ENCODE data around the gene TCF7L1.

TCF7L1 gene

DNA sequence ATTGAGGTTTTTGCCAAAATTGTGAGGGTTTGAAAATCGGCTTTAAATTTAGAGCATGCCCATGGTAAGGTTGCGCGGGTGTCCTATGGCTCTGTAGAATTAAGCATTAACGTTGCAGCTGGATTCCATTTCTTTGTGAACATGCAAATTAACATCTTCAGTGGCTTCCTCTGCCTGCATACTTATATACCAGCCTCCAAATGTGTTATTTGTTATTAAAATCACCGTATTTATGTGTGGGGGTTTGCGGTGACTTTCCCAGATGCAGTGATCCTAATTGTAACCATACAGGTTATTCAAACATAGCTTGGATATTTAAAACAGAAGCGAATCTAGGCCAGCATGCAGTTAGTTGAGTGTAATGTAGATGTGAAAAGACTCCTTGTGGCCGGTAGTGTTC is 114.4 kb downstream of the TCF7L1 start:
- no peak overlapping the region for H3K27ac ChIP-seq (ENCODE audit: insufficient read depth, low read depth, low read length, poor library complexity, severe bottlenecking)
- H3K27me3 ChIP-seq (ENCODE audit: control insufficient read depth, insufficient read depth, low read length, poor library complexity, severe bottlenecking) = no peaks in the 10 kb centered on the region
- H3K9me3 ChIP-seq (ENCODE audit: control insufficient read depth, low read length) = no peaks in the 10 kb centered on the region
- no peak overlapping the region for H3K4me3 ChIP-seq (ENCODE audit: insufficient read depth, low read depth, low read length)
- H3K36me3 ChIP-seq (ENCODE audit: control insufficient read depth, insufficient read depth, low read length) = no peaks in the 10 kb centered on the region
- 39 to 47% methylated on average over 7 to 8 of the region's 8 CpGs for WGBS, 2 experiments
- peaks cover 31% of the 10 kb centered on the region for H3K4me1 ChIP-seq (ENCODE audit: control insufficient read depth, insufficient read depth, low read length)

DNA sequence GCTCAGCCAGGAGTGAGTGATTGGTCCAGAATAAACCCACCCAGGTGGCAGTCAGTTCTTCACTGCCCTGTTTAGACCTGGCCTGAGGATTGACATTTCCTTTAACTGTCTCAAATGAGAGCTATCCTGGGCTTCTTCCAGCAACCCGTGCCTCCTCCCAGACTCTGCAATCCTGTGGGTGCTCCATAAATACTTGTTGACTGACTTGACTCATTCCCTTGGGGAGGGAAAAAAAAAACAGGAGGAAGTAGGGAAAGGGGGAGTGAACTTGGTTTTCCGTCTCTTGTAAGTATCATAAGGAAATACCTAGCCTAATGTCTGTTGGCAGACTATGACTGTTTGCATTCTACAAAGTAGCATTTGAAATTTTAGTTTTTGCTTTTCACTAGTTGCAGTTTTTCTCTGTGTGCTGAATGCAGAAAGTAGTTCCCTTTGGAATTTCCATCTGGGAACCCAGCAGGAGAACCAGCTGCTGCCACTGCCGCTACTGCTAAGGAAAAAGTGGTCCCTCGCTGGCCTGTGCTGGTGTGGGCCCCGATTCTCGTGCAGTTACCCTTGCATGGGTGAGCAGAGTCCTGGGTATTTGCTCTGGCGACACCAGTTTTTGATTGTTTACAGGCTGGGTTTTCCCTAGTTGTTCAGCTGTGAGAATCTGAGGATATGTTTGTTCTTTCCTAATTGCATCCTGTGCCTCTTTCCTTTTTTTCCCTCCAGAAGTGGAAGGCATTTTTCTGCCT is 115.7 kb downstream of the TCF7L1 start:
- WGBS, 2 experiments = 41 to 52% methylated on average over 7 of the region's 7 CpGs
- H3K27me3 ChIP-seq (ENCODE audit: control insufficient read depth, insufficient read depth, low read length, poor library complexity, severe bottlenecking) = no peaks in the 10 kb centered on the region
- no peak overlapping the region for H3K4me3 ChIP-seq (ENCODE audit: insufficient read depth, low read depth, low read length)
- H3K27ac ChIP-seq (ENCODE audit: insufficient read depth, low read depth, low read length, poor library complexity, severe bottlenecking) = peak overlapping the region; percentile 30
- peaks cover 40% of the 10 kb centered on the region for H3K4me1 ChIP-seq (ENCODE audit: control insufficient read depth, insufficient read depth, low read length)
- H3K36me3 ChIP-seq (ENCODE audit: control insufficient read depth, insufficient read depth, low read length) = no peaks in the 10 kb centered on the region
- no peaks in the 10 kb centered on the region for H3K9me3 ChIP-seq (ENCODE audit: control insufficient read depth, low read length)

DNA sequence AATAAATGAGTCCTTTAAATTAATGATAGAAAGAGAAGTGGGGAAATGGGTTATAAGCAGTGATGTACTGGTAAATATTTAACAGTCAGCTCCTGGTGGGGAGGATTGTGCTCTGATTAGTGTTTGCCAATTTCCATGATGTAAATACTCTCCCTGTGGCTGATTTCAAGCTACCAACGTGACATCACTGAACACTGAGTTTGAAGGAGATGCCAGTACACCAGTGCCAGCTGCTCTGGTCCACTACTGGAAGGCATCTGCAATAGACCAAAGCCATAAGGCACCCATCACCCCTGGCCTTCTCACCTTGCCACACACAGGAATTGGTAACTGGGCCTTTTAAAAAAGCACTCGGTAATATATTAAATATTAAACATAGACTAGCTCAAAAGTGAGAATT is 116.9 kb downstream of the TCF7L1 start:
- H3K4me3 ChIP-seq (ENCODE audit: insufficient read depth, low read depth, low read length) = no peak overlapping the region
- H3K27me3 ChIP-seq (ENCODE audit: control insufficient read depth, insufficient read depth, low read length, poor library complexity, severe bottlenecking) = no peaks in the 10 kb centered on the region
- 94 to 96% methylated on average over 2 of the region's 2 CpGs for WGBS, 2 experiments
- H3K4me1 ChIP-seq (ENCODE audit: control insufficient read depth, insufficient read depth, low read length) = peaks cover 51% of the 10 kb centered on the region
- no peak overlapping the region for H3K27ac ChIP-seq (ENCODE audit: insufficient read depth, low read depth, low read length, poor library complexity, severe bottlenecking)
- H3K36me3 ChIP-seq (ENCODE audit: control insufficient read depth, insufficient read depth, low read length) = no peaks in the 10 kb centered on the region
- no peaks in the 10 kb centered on the region for H3K9me3 ChIP-seq (ENCODE audit: control insufficient read depth, low read length)

- Histone ChIP-seq H3K27ac (ENCODE audit: insufficient read depth, low read depth, low read length, poor library complexity, severe bottlenecking) (no peak overlapping the region), H3K27me3 (ENCODE audit: control insufficient read depth, insufficient read depth, low read length, poor library complexity, severe bottlenecking) (no peaks in the 10 kb centered on the region), H3K36me3 (ENCODE audit: control insufficient read depth, insufficient read depth, low read length) (no peaks in the 10 kb centered on the region), H3K4me1 (ENCODE audit: control insufficient read depth, insufficient read depth, low read length) (peaks cover 58% of the 10 kb centered on the region), H3K9me3 (ENCODE audit: control insufficient read depth, low read length) (no peaks in the 10 kb centered on the region), H3K4me3 (ENCODE audit: insufficient read depth, low read depth, low read length) (no peak overlapping the region)
- WGBS, 2 experiments = 73 to 87% methylated on average over 2 to 3 of the region's 3 CpGs
Measured at GRCh38 chr2:85251070-85251616, 118.0 kb downstream of the TCF7L1 start.

DNA sequence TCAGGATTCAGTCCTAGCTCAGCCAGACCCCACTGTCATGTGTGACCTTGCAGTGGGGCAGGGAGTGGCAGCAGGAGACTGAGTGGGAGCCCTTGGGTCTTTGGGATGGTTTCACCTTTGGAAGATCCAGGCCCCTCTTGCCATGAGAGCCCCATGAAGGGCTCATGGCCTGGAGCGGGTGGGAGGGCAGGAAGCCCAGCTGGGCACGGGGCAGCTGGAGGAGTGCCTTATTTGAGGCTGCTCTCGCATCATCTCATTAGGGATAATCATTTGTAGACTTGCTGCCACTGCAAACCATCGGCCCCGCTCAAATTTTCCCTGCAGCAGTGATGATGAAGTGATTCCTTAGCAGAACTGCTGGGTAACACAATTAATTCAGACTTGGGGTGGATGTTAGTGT is 120.7 kb downstream of the TCF7L1 start:
- no peaks in the 10 kb centered on the region for H3K9me3 ChIP-seq (ENCODE audit: control insufficient read depth, low read length)
- no peak overlapping the region for H3K27ac ChIP-seq (ENCODE audit: insufficient read depth, low read depth, low read length, poor library complexity, severe bottlenecking)
- peaks cover 53% of the 10 kb centered on the region for H3K4me1 ChIP-seq (ENCODE audit: control insufficient read depth, insufficient read depth, low read length)
- WGBS, 2 experiments = 65 to 68% methylated on average over 5 of the region's 5 CpGs
- H3K4me3 ChIP-seq (ENCODE audit: insufficient read depth, low read depth, low read length) = no peak overlapping the region
- H3K36me3 ChIP-seq (ENCODE audit: control insufficient read depth, insufficient read depth, low read length) = no peaks in the 10 kb centered on the region
- no peaks in the 10 kb centered on the region for H3K27me3 ChIP-seq (ENCODE audit: control insufficient read depth, insufficient read depth, low read length, poor library complexity, severe bottlenecking)

DNA sequence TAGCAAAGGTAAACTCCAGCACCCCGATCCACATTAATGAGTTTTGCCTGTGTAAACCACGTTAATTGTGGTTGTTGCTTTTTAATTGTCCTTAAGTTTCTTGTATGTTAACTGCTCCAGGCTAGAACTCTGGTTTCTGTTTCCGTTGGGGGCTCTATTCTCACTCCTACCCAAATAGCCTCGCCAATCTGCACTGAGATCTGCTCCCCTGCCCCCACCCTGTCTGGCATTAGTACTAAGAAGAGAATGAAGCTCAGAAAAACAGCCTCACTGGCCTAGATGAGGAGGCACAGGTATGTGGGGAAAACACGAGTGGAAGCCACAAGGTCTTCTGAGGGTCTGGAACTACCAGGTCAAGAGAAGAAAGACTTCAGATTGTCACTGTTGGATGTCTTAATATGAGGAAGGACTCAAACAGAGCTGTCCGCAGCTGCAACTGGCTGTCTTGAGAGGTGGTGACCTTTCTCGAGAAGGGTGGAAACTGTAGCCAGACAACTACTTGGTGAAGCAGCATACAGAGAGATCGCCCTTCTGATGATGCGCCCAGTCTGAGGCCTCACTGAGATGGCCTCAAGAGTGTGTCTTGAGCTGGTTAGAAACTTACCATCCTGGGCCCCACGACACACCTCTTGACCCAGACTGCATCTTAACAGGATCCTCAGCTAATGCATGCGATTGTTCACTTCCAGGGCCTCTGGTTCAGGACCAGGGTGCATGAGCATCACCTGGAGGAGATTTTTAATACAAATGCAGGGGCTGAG is 121.5 kb downstream of the TCF7L1 start:
- WGBS, 2 experiments = 74% methylated on average over 11 of the region's 11 CpGs
- H3K4me1 ChIP-seq (ENCODE audit: control insufficient read depth, insufficient read depth, low read length) = peaks cover 57% of the 10 kb centered on the region
- peak overlapping the region; percentile 99 for H3K27ac ChIP-seq (ENCODE audit: insufficient read depth, low read depth, low read length, poor library complexity, severe bottlenecking)
- no peaks in the 10 kb centered on the region for H3K36me3 ChIP-seq (ENCODE audit: control insufficient read depth, insufficient read depth, low read length)
- no peaks in the 10 kb centered on the region for H3K27me3 ChIP-seq (ENCODE audit: control insufficient read depth, insufficient read depth, low read length, poor library complexity, severe bottlenecking)
- H3K4me3 ChIP-seq (ENCODE audit: insufficient read depth, low read depth, low read length) = no peak overlapping the region
- no peaks in the 10 kb centered on the region for H3K9me3 ChIP-seq (ENCODE audit: control insufficient read depth, low read length)

DNA sequence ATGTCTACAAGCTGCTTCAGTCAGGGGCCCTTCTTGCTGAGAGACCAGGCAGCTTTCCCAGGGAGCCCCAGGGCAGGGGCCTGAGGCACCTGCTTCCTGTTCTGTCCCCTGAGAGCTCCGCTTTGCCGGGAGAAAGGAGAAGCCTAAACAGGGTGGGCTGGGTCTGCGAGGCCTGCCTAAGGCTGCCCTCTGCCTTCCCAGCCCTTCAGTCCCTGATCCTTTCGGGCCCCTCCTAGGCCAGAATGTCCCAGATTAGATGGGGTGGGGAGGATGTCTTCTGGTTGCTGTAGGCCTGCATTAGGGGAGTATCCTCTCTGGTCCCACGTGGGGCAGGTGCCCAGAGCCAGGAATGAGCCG is 122.2 kb downstream of the TCF7L1 start:
- Histone ChIP-seq H3K4me1 (ENCODE audit: control insufficient read depth, insufficient read depth, low read length) (peaks cover 61% of the 10 kb centered on the region), H3K27ac (ENCODE audit: insufficient read depth, low read depth, low read length, poor library complexity, severe bottlenecking) (peak overlapping the region; percentile 99), H3K4me3 (ENCODE audit: insufficient read depth, low read depth, low read length) (peak overlapping the region; percentile 27), H3K27me3 (ENCODE audit: control insufficient read depth, insufficient read depth, low read length, poor library complexity, severe bottlenecking) (no peaks in the 10 kb centered on the region), H3K36me3 (ENCODE audit: control insufficient read depth, insufficient read depth, low read length) (no peaks in the 10 kb centered on the region), H3K9me3 (ENCODE audit: control insufficient read depth, low read length) (no peaks in the 10 kb centered on the region)
- 9 to 15% methylated on average over 6 of the region's 6 CpGs for WGBS, 2 experiments

- Histone ChIP-seq H3K27ac (ENCODE audit: insufficient read depth, low read depth, low read length, poor library complexity, severe bottlenecking) (peak overlapping the region; percentile 99), H3K36me3 (ENCODE audit: control insufficient read depth, insufficient read depth, low read length) (no peaks in the 10 kb centered on the region), H3K4me1 (ENCODE audit: control insufficient read depth, insufficient read depth, low read length) (peaks cover 61% of the 10 kb centered on the region), H3K4me3 (ENCODE audit: insufficient read depth, low read depth, low read length) (peak overlapping the region; percentile 27), H3K9me3 (ENCODE audit: control insufficient read depth, low read length) (no peaks in the 10 kb centered on the region), H3K27me3 (ENCODE audit: control insufficient read depth, insufficient read depth, low read length, poor library complexity, severe bottlenecking) (no peaks in the 10 kb centered on the region)
- 1% methylated on average over 21 to 22 of the region's 23 CpGs for WGBS, 2 experiments
Measured at GRCh38 chr2:85255813-85256594, 122.8 kb downstream of the TCF7L1 start.

GRCh38 chr2:85257359-85257969 is 124.3 kb downstream of the TCF7L1 start:
- Histone ChIP-seq H3K9me3 (ENCODE audit: control insufficient read depth, low read length) (no peaks in the 10 kb centered on the region), H3K36me3 (ENCODE audit: control insufficient read depth, insufficient read depth, low read length) (no peaks in the 10 kb centered on the region), H3K4me3 (ENCODE audit: insufficient read depth, low read depth, low read length) (no peak overlapping the region), H3K4me1 (ENCODE audit: control insufficient read depth, insufficient read depth, low read length) (peaks cover 61% of the 10 kb centered on the region), H3K27me3 (ENCODE audit: control insufficient read depth, insufficient read depth, low read length, poor library complexity, severe bottlenecking) (no peaks in the 10 kb centered on the region), H3K27ac (ENCODE audit: insufficient read depth, low read depth, low read length, poor library complexity, severe bottlenecking) (no peak overlapping the region)
- WGBS, 2 experiments = 77 to 79% methylated on average over 12 of the region's 12 CpGs

Measured in ectodermal cell (in vitro differentiated cells).